ENCODE results near the gene PRDM12.
A peak's percentile ranks its signal among the peaks of the same experiment; 100 is the strongest.

The PRDM12 gene

GRCh38 chr9:130638284-130639123 lies 25.9 kb upstream of the PRDM12 start:
- Histone ChIP-seq H3K36me3 (ENCODE audit: control insufficient read depth, insufficient read depth, low read length) (peaks cover 43% of the 10 kb centered on the region), H3K9me3 (ENCODE audit: control insufficient read depth, insufficient read depth, low read length) (no peaks in the 10 kb centered on the region), H3K27me3 (ENCODE audit: control insufficient read depth, insufficient read depth, low read length) (no peaks in the 10 kb centered on the region), H3K27ac (ENCODE audit: low read depth, low read length) (no peak overlapping the region), H3K4me3 (ENCODE audit: low read depth, low read length) (no peak overlapping the region), H3K9ac (ENCODE audit: low read depth, low read length) (no peak overlapping the region), H3K4me1 (ENCODE audit: control insufficient read depth, insufficient read depth, low read length) (peaks cover 7% of the 10 kb centered on the region; the same call in 1 of the 2 replicates)

- H3K36me3 ChIP-seq (ENCODE audit: control insufficient read depth, insufficient read depth, low read length): peaks cover 36% of the 10 kb centered on the region
- H3K27ac ChIP-seq (ENCODE audit: low read depth, low read length): peak overlapping the region; percentile 61
- H3K4me1 ChIP-seq (ENCODE audit: control insufficient read depth, insufficient read depth, low read length): peaks cover 7% of the 10 kb centered on the region; the same call in 1 of the 2 replicates
- no peaks in the 10 kb centered on the region for H3K27me3 ChIP-seq (ENCODE audit: control insufficient read depth, insufficient read depth, low read length)
- H3K9me3 ChIP-seq (ENCODE audit: control insufficient read depth, insufficient read depth, low read length): no peaks in the 10 kb centered on the region
- no peak overlapping the region for H3K4me3 ChIP-seq (ENCODE audit: low read depth, low read length)
- no peak overlapping the region for H3K9ac ChIP-seq (ENCODE audit: low read depth, low read length)
Observed at GRCh38 chr9:130639124-130639765, 25.1 kb upstream of the PRDM12 start.

GRCh38 chr9:130639866-130640555 lies 24.4 kb upstream of the PRDM12 start:
- H3K4me1 ChIP-seq (ENCODE audit: control insufficient read depth, insufficient read depth, low read length): peaks cover 7% of the 10 kb centered on the region; the same call in 1 of the 2 replicates
- H3K4me3 ChIP-seq (ENCODE audit: low read depth, low read length): no peak overlapping the region

GRCh38 chr9:130640681-130641080 lies 23.7 kb upstream of the PRDM12 start:
- H3K27me3 ChIP-seq (ENCODE audit: control insufficient read depth, insufficient read depth, low read length): no peaks in the 10 kb centered on the region
- H3K9me3 ChIP-seq (ENCODE audit: control insufficient read depth, insufficient read depth, low read length): no peaks in the 10 kb centered on the region
- peaks cover 7% of the 10 kb centered on the region; the same call in 1 of the 2 replicates for H3K4me1 ChIP-seq (ENCODE audit: control insufficient read depth, insufficient read depth, low read length)
- no peak overlapping the region for H3K9ac ChIP-seq (ENCODE audit: low read depth, low read length)
- H3K4me3 ChIP-seq (ENCODE audit: low read depth, low read length): no peak overlapping the region
- peaks cover 23% of the 10 kb centered on the region for H3K36me3 ChIP-seq (ENCODE audit: control insufficient read depth, insufficient read depth, low read length)
- H3K27ac ChIP-seq (ENCODE audit: low read depth, low read length): no peak overlapping the region

More at GRCh38 chr9:130639866-130640555, 24.4 kb upstream of the PRDM12 start:
- Histone ChIP-seq H3K9ac (ENCODE audit: low read depth, low read length) (no peak overlapping the region), H3K36me3 (ENCODE audit: control insufficient read depth, insufficient read depth, low read length) (peaks cover 28% of the 10 kb centered on the region), H3K27me3 (ENCODE audit: control insufficient read depth, insufficient read depth, low read length) (no peaks in the 10 kb centered on the region), H3K9me3 (ENCODE audit: control insufficient read depth, insufficient read depth, low read length) (no peaks in the 10 kb centered on the region), H3K27ac (ENCODE audit: low read depth, low read length) (no peak overlapping the region)

DNA sequence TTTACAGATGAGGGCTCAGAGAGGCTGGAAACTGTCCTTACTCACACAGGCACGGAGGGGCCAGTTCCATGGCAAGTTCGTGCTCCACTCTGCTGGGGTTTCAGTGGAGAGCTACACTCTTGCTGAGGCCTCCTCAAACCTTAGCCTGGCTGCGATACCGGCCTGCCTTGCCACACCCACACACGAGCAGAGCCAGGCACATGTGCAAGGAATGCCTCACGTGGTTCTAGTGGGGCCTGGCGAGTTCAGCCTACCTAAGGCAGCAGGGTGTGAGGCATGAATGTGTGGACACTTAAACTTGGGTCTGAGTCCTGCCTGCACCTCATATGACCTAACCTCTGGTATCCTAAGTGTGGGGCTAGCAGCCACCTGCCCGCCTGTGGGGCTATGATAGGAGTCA lies 21.5 kb upstream of the PRDM12 start:
- no peak overlapping the region for H3K4me3 ChIP-seq (ENCODE audit: low read depth, low read length)
- peaks cover 7% of the 10 kb centered on the region; the same call in 1 of the 2 replicates for H3K4me1 ChIP-seq (ENCODE audit: control insufficient read depth, insufficient read depth, low read length)
- H3K27ac ChIP-seq (ENCODE audit: low read depth, low read length): no peak overlapping the region

DNA sequence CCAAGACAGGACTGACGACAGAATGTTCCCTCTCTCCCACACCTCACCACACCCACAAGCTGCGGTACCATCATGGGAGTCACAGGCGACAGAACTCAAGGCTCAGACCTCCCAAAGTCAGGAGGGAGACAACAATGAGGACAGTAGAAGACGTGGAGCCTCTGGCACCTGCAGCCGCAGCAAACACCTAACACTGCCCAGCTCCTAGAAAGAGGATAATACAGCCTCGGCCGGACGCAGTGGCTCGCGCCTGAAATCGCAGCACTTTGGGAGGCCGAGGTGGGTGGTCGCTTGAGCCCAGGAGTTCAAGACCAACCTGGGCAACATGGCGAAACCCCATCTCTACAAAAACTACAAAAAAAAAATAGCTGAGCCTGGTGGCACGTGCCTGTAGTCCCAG lies 13.2 kb upstream of the PRDM12 start:
- Histone ChIP-seq H3K27me3 (ENCODE audit: control insufficient read depth, insufficient read depth, low read length) (peaks cover 18% of the 10 kb centered on the region), H3K27ac (ENCODE audit: low read depth, low read length) (no peak overlapping the region), H3K36me3 (ENCODE audit: control insufficient read depth, insufficient read depth, low read length) (no peaks in the 10 kb centered on the region), H3K9me3 (ENCODE audit: control insufficient read depth, insufficient read depth, low read length) (no peaks in the 10 kb centered on the region), H3K4me1 (ENCODE audit: control insufficient read depth, insufficient read depth, low read length) (no peaks in the 10 kb centered on the region), H3K9ac (ENCODE audit: low read depth, low read length) (no peak overlapping the region), H3K4me3 (ENCODE audit: low read depth, low read length) (no peak overlapping the region)

More for the DNA sequence above, 21.5 kb upstream of the PRDM12 start:
- H3K9me3 ChIP-seq (ENCODE audit: control insufficient read depth, insufficient read depth, low read length): no peaks in the 10 kb centered on the region
- H3K9ac ChIP-seq (ENCODE audit: low read depth, low read length): no peak overlapping the region
- no peaks in the 10 kb centered on the region for H3K27me3 ChIP-seq (ENCODE audit: control insufficient read depth, insufficient read depth, low read length)
- H3K36me3 ChIP-seq (ENCODE audit: control insufficient read depth, insufficient read depth, low read length): peaks cover under 1% of the 10 kb centered on the region; the same call in 1 of the 2 replicates

DNA sequence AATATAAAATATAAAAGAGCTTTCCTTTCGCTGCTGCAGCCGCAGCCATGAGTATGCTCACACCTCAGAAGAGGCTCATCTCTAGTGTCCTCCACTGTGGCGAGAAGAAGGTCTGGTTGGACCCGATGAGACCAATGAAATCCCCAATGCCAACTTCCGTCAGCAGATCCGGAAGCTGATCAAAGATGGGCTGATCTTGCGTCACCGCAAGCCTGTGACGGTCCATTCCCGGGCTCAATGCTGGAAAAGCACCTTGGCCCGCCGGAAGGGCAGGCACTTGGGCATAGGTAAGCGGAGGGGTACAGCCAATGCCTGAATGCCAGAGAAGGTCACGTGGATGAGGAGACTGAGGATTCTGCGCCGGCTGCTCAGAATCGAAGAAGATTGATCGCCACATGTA lies 12.6 kb upstream of the PRDM12 start:
- Histone ChIP-seq H3K4me3 (ENCODE audit: low read depth, low read length) (no peak overlapping the region), H3K4me1 (ENCODE audit: control insufficient read depth, insufficient read depth, low read length) (no peaks in the 10 kb centered on the region), H3K27me3 (ENCODE audit: control insufficient read depth, insufficient read depth, low read length) (peaks cover 23% of the 10 kb centered on the region), H3K9ac (ENCODE audit: low read depth, low read length) (no peak overlapping the region), H3K36me3 (ENCODE audit: control insufficient read depth, insufficient read depth, low read length) (no peaks in the 10 kb centered on the region), H3K27ac (ENCODE audit: low read depth, low read length) (no peak overlapping the region), H3K9me3 (ENCODE audit: control insufficient read depth, insufficient read depth, low read length) (no peaks in the 10 kb centered on the region)

DNA sequence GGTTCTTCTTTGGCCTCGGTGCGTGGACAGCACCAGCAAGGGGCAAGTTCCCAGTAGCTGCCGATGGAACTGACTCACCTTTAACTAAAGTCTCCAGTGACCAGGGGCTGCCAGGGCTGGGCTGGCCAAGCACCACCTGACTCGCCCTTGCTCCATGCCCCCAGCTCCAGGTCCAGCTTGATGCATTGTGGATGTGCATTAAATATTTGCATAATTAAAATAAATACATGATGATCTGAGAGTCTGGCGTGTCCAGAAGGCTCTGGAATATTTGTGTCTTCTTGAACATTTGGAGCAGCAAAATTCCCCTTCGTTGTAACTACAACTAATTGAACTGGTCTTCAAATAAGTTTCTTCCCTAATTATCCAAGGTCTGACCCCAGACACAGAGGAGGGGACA lies 9.5 kb upstream of the PRDM12 start:
- no peak overlapping the region for H3K27ac ChIP-seq (ENCODE audit: low read depth, low read length)
- H3K4me1 ChIP-seq (ENCODE audit: control insufficient read depth, insufficient read depth, low read length): no peaks in the 10 kb centered on the region
- no peaks in the 10 kb centered on the region; the same call in 1 of the 2 replicates for H3K9me3 ChIP-seq (ENCODE audit: control insufficient read depth, insufficient read depth, low read length)
- no peaks in the 10 kb centered on the region for H3K36me3 ChIP-seq (ENCODE audit: control insufficient read depth, insufficient read depth, low read length)
- no peak overlapping the region for H3K4me3 ChIP-seq (ENCODE audit: low read depth, low read length)
- H3K27me3 ChIP-seq (ENCODE audit: control insufficient read depth, insufficient read depth, low read length): peaks cover 54% of the 10 kb centered on the region
- no peak overlapping the region for H3K9ac ChIP-seq (ENCODE audit: low read depth, low read length)

DNA sequence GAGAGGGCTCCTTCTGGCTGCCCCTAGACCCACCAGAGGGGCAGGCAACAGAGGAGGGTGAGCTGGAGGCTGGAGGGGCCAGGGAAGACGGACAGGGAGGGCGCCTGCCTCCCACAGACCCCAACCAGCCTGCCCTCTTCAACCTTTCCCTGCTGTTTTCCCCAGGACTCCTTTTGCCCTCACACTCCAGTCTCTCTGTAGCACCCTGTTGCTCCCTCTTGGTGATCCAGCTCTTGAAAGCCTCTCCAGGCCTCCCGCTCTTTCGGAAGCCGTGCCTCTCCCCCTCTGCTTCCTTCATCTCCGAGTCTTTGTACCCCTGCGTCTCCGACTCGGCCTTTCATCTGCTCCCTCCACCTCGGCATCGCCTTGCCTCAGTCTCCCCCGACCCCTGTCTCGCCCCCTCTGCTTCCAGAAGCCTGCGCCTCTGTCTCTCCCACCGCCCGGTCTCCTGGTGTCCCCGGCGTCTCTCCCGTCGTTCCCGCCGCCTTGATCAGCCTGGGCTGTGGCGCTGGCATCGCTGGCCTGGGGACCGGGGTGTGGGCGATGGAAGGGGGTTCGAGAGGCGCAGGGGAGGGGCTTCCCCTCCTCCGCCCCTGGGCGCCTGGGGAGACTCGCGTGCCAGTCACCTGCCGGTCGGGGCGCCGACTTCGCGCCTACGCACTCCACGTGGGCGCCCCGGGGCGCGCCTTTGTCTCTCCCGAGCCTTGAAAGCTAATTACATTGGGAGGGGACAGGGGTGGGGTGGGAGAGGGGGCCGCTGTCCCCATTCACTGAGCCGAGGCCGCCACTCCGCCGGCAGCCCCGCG lies 5.3 kb upstream of the PRDM12 start:
- Histone ChIP-seq H3K36me3 (ENCODE audit: control insufficient read depth, insufficient read depth, low read length) (no peaks in the 10 kb centered on the region), H3K27me3 (ENCODE audit: control insufficient read depth, insufficient read depth, low read length) (peaks cover 93% of the 10 kb centered on the region), H3K27ac (ENCODE audit: low read depth, low read length) (no peak overlapping the region), H3K4me1 (ENCODE audit: control insufficient read depth, insufficient read depth, low read length) (peaks cover 16% of the 10 kb centered on the region), H3K9ac (ENCODE audit: low read depth, low read length) (no peak overlapping the region), H3K9me3 (ENCODE audit: control insufficient read depth, insufficient read depth, low read length) (no peaks in the 10 kb centered on the region; the same call in 1 of the 2 replicates), H3K4me3 (ENCODE audit: low read depth, low read length) (peak overlapping the region; percentile 45)

GRCh38 chr9:130659699-130660248 lies 4.6 kb upstream of the PRDM12 start:
- peaks cover 99% of the 10 kb centered on the region for H3K27me3 ChIP-seq (ENCODE audit: control insufficient read depth, insufficient read depth, low read length)
- peak overlapping the region; percentile 45 for H3K4me3 ChIP-seq (ENCODE audit: low read depth, low read length)
- H3K4me1 ChIP-seq (ENCODE audit: control insufficient read depth, insufficient read depth, low read length): peaks cover 18% of the 10 kb centered on the region
- H3K9ac ChIP-seq (ENCODE audit: low read depth, low read length): no peak overlapping the region
- H3K27ac ChIP-seq (ENCODE audit: low read depth, low read length): no peak overlapping the region
- no peaks in the 10 kb centered on the region; the same call in 1 of the 2 replicates for H3K9me3 ChIP-seq (ENCODE audit: control insufficient read depth, insufficient read depth, low read length)
- no peaks in the 10 kb centered on the region for H3K36me3 ChIP-seq (ENCODE audit: control insufficient read depth, insufficient read depth, low read length)
